ENCODE results near the gene CERS6.

The CERS6 gene

GRCh38 chr2:168686452-168687191 lies 230.6 kb downstream of the CERS6 start:
- H3K9me3 ChIP-seq (ENCODE audit: control insufficient read depth, low read length), result no peaks in the 10 kb centered on the region
- no peak overlapping the region for H3K4me3 ChIP-seq (ENCODE audit: low read length)
- peak; percentile 33 for DNase-seq (ENCODE audit: low read depth)

GRCh38 chr2:168687314-168687713 lies 231.2 kb downstream of the CERS6 start:
- no peaks in the 10 kb centered on the region for H3K27me3 ChIP-seq (replicated peaks; ENCODE audit: control insufficient read depth, insufficient read depth, low read length)
- H3K9me3 ChIP-seq (ENCODE audit: control insufficient read depth, low read length), result no peaks in the 10 kb centered on the region
- H3K36me3 ChIP-seq (ENCODE audit: control insufficient read depth, insufficient read depth, low read length, severe bottlenecking), result peaks cover 7% of the 10 kb centered on the region
- H3K9ac ChIP-seq (ENCODE audit: low read length), result no peak overlapping the region
- H3K4me1 ChIP-seq (ENCODE audit: control insufficient read depth, insufficient read depth, low read length), result peaks cover 5% of the 10 kb centered on the region
- DNase-seq (ENCODE audit: low read depth), result peak; percentile 42
- H3K4me3 ChIP-seq (ENCODE audit: low read length), result no peak overlapping the region

More at GRCh38 chr2:168686452-168687191, 230.6 kb downstream of the CERS6 start:
- no peaks in the 10 kb centered on the region for H3K27me3 ChIP-seq (replicated peaks; ENCODE audit: control insufficient read depth, insufficient read depth, low read length)
- peaks cover 5% of the 10 kb centered on the region for H3K4me1 ChIP-seq (ENCODE audit: control insufficient read depth, insufficient read depth, low read length)
- no peak overlapping the region for H3K9ac ChIP-seq (ENCODE audit: low read length)
- H3K36me3 ChIP-seq (ENCODE audit: control insufficient read depth, insufficient read depth, low read length, severe bottlenecking), result peaks cover 5% of the 10 kb centered on the region

GRCh38 chr2:168690381-168690885 lies 234.4 kb downstream of the CERS6 start:
- Histone ChIP-seq H3K27me3 (replicated peaks; ENCODE audit: control insufficient read depth, insufficient read depth, low read length) (no peaks in the 10 kb centered on the region), H3K4me1 (ENCODE audit: control insufficient read depth, insufficient read depth, low read length) (peaks cover 5% of the 10 kb centered on the region), H3K4me3 (ENCODE audit: low read length) (no peak overlapping the region), H3K9ac (ENCODE audit: low read length) (no peak overlapping the region), H3K9me3 (ENCODE audit: control insufficient read depth, low read length) (no peaks in the 10 kb centered on the region), H3K36me3 (ENCODE audit: control insufficient read depth, insufficient read depth, low read length, severe bottlenecking) (peaks cover 7% of the 10 kb centered on the region)
- no peak for DNase-seq (ENCODE audit: low read depth)

GRCh38 chr2:168691221-168691620 lies 235.1 kb downstream of the CERS6 start:
- Histone ChIP-seq H3K9ac (ENCODE audit: low read length) (no peak overlapping the region), H3K27me3 (replicated peaks; ENCODE audit: control insufficient read depth, insufficient read depth, low read length) (no peaks in the 10 kb centered on the region), H3K9me3 (ENCODE audit: control insufficient read depth, low read length) (no peaks in the 10 kb centered on the region), H3K4me3 (ENCODE audit: low read length) (no peak overlapping the region), H3K4me1 (ENCODE audit: control insufficient read depth, insufficient read depth, low read length) (peaks cover 5% of the 10 kb centered on the region), H3K36me3 (ENCODE audit: control insufficient read depth, insufficient read depth, low read length, severe bottlenecking) (peaks cover 10% of the 10 kb centered on the region)
- DNase-seq (ENCODE audit: low read depth), result no peak

GRCh38 chr2:168692132-168692744 lies 236.2 kb downstream of the CERS6 start:
- Histone ChIP-seq H3K36me3 (ENCODE audit: control insufficient read depth, insufficient read depth, low read length, severe bottlenecking) (peaks cover 10% of the 10 kb centered on the region), H3K4me3 (ENCODE audit: low read length) (no peak overlapping the region), H3K9me3 (ENCODE audit: control insufficient read depth, low read length) (no peaks in the 10 kb centered on the region), H3K4me1 (ENCODE audit: control insufficient read depth, insufficient read depth, low read length) (peaks cover 5% of the 10 kb centered on the region), H3K9ac (ENCODE audit: low read length) (no peak overlapping the region), H3K27me3 (replicated peaks; ENCODE audit: control insufficient read depth, insufficient read depth, low read length) (no peaks in the 10 kb centered on the region)
- no peak for DNase-seq (ENCODE audit: low read depth)

- peaks cover 5% of the 10 kb centered on the region for H3K4me1 ChIP-seq (ENCODE audit: control insufficient read depth, insufficient read depth, low read length)
- no peaks in the 10 kb centered on the region for H3K9me3 ChIP-seq (ENCODE audit: control insufficient read depth, low read length)
- peaks cover 10% of the 10 kb centered on the region for H3K36me3 ChIP-seq (ENCODE audit: control insufficient read depth, insufficient read depth, low read length, severe bottlenecking)
- H3K9ac ChIP-seq (ENCODE audit: low read length), result no peak overlapping the region
- no peak for DNase-seq (ENCODE audit: low read depth)
- no peak overlapping the region for H3K4me3 ChIP-seq (ENCODE audit: low read length)
- H3K27me3 ChIP-seq (replicated peaks; ENCODE audit: control insufficient read depth, insufficient read depth, low read length), result no peaks in the 10 kb centered on the region
Observed at GRCh38 chr2:168694173-168694572, 238.1 kb downstream of the CERS6 start.

GRCh38 chr2:168694866-168695265 lies 238.8 kb downstream of the CERS6 start:
- Histone ChIP-seq H3K4me1 (ENCODE audit: control insufficient read depth, insufficient read depth, low read length) (peaks cover 5% of the 10 kb centered on the region), H3K9me3 (ENCODE audit: control insufficient read depth, low read length) (no peaks in the 10 kb centered on the region), H3K9ac (ENCODE audit: low read length) (no peak overlapping the region), H3K36me3 (ENCODE audit: control insufficient read depth, insufficient read depth, low read length, severe bottlenecking) (peaks cover 10% of the 10 kb centered on the region), H3K4me3 (ENCODE audit: low read length) (no peak overlapping the region), H3K27me3 (replicated peaks; ENCODE audit: control insufficient read depth, insufficient read depth, low read length) (no peaks in the 10 kb centered on the region)
- no peak for DNase-seq (ENCODE audit: low read depth)

- Histone ChIP-seq H3K4me3 (ENCODE audit: low read length) (no peak overlapping the region), H3K4me1 (ENCODE audit: control insufficient read depth, insufficient read depth, low read length) (no peaks in the 10 kb centered on the region), H3K9me3 (ENCODE audit: control insufficient read depth, low read length) (no peaks in the 10 kb centered on the region), H3K36me3 (ENCODE audit: control insufficient read depth, insufficient read depth, low read length, severe bottlenecking) (peaks cover 3% of the 10 kb centered on the region), H3K9ac (ENCODE audit: low read length) (no peak overlapping the region), H3K27me3 (replicated peaks; ENCODE audit: control insufficient read depth, insufficient read depth, low read length) (no peaks in the 10 kb centered on the region)
- no peak for DNase-seq (ENCODE audit: low read depth)
Observed at GRCh38 chr2:168697668-168698121, 241.6 kb downstream of the CERS6 start.

GRCh38 chr2:168698969-168699368 lies 242.9 kb downstream of the CERS6 start:
- no peak overlapping the region for H3K9ac ChIP-seq (ENCODE audit: low read length)
- no peaks in the 10 kb centered on the region for H3K4me1 ChIP-seq (ENCODE audit: control insufficient read depth, insufficient read depth, low read length)
- no peak overlapping the region for H3K4me3 ChIP-seq (ENCODE audit: low read length)
- no peaks in the 10 kb centered on the region for H3K9me3 ChIP-seq (ENCODE audit: control insufficient read depth, low read length)
- peaks cover 3% of the 10 kb centered on the region for H3K36me3 ChIP-seq (ENCODE audit: control insufficient read depth, insufficient read depth, low read length, severe bottlenecking)
- no peak for DNase-seq (ENCODE audit: low read depth)
- no peaks in the 10 kb centered on the region for H3K27me3 ChIP-seq (replicated peaks; ENCODE audit: control insufficient read depth, insufficient read depth, low read length)

- Histone ChIP-seq H3K27me3 (replicated peaks; ENCODE audit: control insufficient read depth, insufficient read depth, low read length) (no peaks in the 10 kb centered on the region), H3K9ac (ENCODE audit: low read length) (no peak overlapping the region), H3K4me3 (ENCODE audit: low read length) (no peak overlapping the region), H3K4me1 (ENCODE audit: control insufficient read depth, insufficient read depth, low read length) (no peaks in the 10 kb centered on the region), H3K9me3 (ENCODE audit: control insufficient read depth, low read length) (no peaks in the 10 kb centered on the region), H3K36me3 (ENCODE audit: control insufficient read depth, insufficient read depth, low read length, severe bottlenecking) (peaks cover 3% of the 10 kb centered on the region)
- peak; percentile 71 for DNase-seq (ENCODE audit: low read depth)
Observed at GRCh38 chr2:168699844-168700417, 243.9 kb downstream of the CERS6 start.

- Histone ChIP-seq H3K9ac (ENCODE audit: low read length) (no peak overlapping the region), H3K36me3 (ENCODE audit: control insufficient read depth, insufficient read depth, low read length, severe bottlenecking) (peaks cover 3% of the 10 kb centered on the region), H3K27me3 (replicated peaks; ENCODE audit: control insufficient read depth, insufficient read depth, low read length) (no peaks in the 10 kb centered on the region), H3K9me3 (ENCODE audit: control insufficient read depth, low read length) (no peaks in the 10 kb centered on the region), H3K4me3 (ENCODE audit: low read length) (no peak overlapping the region), H3K4me1 (ENCODE audit: control insufficient read depth, insufficient read depth, low read length) (peaks cover 2% of the 10 kb centered on the region)
- peak; percentile 82 for DNase-seq (ENCODE audit: low read depth)
Observed at GRCh38 chr2:168700615-168701245, 244.7 kb downstream of the CERS6 start.

Measured in adipocyte (in vitro differentiated cells).